ENCODE data around the gene TMEM200C.
"Not testable (repeated sequence)": the region's sequence is repeated elsewhere in the genome, so short reads cannot be mapped to it uniquely, and the experiment has no call there.

Gene TMEM200C

GRCh38 chr18:5876891-5877290, 18.4 kb downstream of the TMEM200C start:
- H3K36me3 ChIP-seq (ENCODE audit: insufficient read depth, low read length), result no peaks in the 10 kb centered on the region
- H3K4me1 ChIP-seq (ENCODE audit: insufficient read depth, low read length), result no peaks in the 10 kb centered on the region
- no peak overlapping the region for H3K9ac ChIP-seq (ENCODE audit: low read depth, low read length)
- no peaks in the 10 kb centered on the region for H3K9me3 ChIP-seq (ENCODE audit: control insufficient read depth, insufficient read depth, low read length)

- Histone ChIP-seq H3K9ac (ENCODE audit: low read depth, low read length) (no peak overlapping the region), H3K36me3 (ENCODE audit: insufficient read depth, low read length) (no peaks in the 10 kb centered on the region), H3K4me1 (ENCODE audit: insufficient read depth, low read length) (no peaks in the 10 kb centered on the region), H3K9me3 (ENCODE audit: control insufficient read depth, insufficient read depth, low read length) (no peaks in the 10 kb centered on the region)
Observed at GRCh38 chr18:5874336-5874735, 21.0 kb downstream of the TMEM200C start.

- no peaks in the 10 kb centered on the region for H3K9me3 ChIP-seq (ENCODE audit: control insufficient read depth, insufficient read depth, low read length)
- no peak overlapping the region for H3K9ac ChIP-seq (ENCODE audit: low read depth, low read length)
- H3K4me1 ChIP-seq (ENCODE audit: insufficient read depth, low read length), result no peaks in the 10 kb centered on the region
- H3K36me3 ChIP-seq (ENCODE audit: insufficient read depth, low read length), result no peaks in the 10 kb centered on the region
Observed at GRCh38 chr18:5872886-5873285, 22.4 kb downstream of the TMEM200C start.

DNA sequence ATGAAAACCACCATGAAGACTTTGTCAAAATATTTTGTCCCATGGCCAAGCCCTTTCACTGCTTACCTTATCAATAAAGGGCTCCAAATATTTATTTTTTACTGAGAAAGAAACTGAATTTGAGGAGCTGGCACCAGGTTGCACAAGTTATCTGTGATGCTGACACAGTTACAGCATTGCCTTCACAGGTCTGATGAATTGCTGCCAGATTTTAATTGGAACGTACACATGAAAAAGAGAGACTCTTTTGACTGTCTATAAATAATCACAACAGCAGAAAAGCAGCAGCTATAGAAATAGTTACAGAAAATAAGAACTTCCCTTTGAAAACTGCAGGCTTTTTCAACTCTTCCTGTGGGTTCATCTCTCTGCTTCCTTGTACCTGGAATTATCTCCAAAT, 23.9 kb downstream of the TMEM200C start:
- Histone ChIP-seq H3K36me3 (ENCODE audit: insufficient read depth, low read length) (no peaks in the 10 kb centered on the region), H3K4me1 (ENCODE audit: insufficient read depth, low read length) (no peaks in the 10 kb centered on the region)

DNA sequence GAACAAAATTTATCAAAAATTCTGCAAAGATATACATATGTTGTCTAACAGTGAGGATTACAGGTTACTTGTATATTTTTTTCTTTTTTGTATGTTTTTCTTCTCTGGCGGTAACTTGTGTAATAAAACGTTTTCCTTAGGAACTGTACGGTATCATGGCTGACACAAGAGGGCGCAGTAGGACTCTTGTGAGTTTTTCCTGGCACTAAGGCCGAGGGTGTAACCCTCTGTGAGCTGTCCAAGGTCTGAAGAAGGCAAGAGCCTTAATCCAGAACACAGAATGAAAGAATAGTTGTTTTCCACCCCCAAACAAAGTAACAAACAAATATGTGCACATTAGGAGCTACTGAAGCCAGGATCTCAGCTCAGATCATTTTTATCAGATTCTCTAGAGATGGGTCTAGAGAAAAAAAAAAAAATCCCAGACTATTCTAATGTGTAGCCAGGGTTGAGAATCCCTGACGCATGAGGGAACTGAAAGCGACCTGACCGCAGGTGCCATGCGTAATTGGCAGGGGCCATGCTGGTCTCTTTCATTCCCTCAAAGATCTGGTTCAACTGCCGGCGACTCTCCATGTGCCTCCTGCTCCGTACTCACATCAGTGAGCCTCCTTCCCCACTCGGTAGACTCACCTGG, 27.0 kb downstream of the TMEM200C start:
- H3K9ac ChIP-seq (ENCODE audit: low read depth, low read length), result no peak overlapping the region
- no peaks in the 10 kb centered on the region for H3K9me3 ChIP-seq (ENCODE audit: control insufficient read depth, insufficient read depth, low read length)
- H3K4me1 ChIP-seq (ENCODE audit: insufficient read depth, low read length), result no peaks in the 10 kb centered on the region
- no peaks in the 10 kb centered on the region for H3K36me3 ChIP-seq (ENCODE audit: insufficient read depth, low read length)

More for the DNA sequence above, 23.9 kb downstream of the TMEM200C start:
- H3K9ac ChIP-seq (ENCODE audit: low read depth, low read length), result no peak overlapping the region
- H3K9me3 ChIP-seq (ENCODE audit: control insufficient read depth, insufficient read depth, low read length), result no peaks in the 10 kb centered on the region

DNA sequence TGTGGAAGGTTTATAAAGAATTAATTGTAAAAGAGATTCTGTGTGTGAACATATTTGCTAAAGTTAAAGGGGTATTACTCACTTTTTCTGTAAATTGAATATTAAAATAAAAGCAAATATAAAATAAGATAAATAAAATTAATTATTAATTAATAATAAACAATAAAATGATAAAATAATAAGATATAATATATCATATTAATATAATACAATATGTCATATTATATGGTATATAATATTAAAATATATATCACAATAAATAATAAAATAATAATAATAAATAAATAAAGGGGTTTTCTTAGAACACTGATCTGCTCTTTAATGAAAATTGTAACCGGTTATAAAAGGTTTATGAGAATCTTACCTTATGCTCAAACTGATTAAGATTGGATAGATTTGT, 29.8 kb downstream of the TMEM200C start:
- H3K4me1 ChIP-seq (ENCODE audit: insufficient read depth, low read length), result no peaks in the 10 kb centered on the region

DNA sequence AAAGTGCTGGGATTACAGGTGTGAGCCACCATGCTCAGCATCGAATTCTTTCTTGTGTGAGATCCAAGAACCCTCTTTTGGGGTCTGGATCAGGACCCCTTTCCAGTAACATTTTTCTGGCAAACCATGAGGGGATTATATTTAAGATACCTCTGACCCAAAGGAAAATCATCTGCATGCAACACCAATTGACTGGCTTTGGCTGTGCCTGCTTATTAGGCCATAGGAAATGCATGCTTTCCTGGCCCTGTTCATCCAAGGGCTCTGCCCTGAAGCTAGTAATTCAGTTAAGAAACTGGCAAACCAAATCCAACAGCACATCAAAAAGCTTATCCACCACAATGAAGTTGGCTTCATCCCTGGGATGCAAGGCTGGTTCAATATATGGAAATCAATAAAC, 33.2 kb downstream of the TMEM200C start:
- not testable (repeated sequence) for H3K9me3 ChIP-seq (ENCODE audit: control insufficient read depth, insufficient read depth, low read length); H3K36me3 ChIP-seq (ENCODE audit: insufficient read depth, low read length); H3K9ac ChIP-seq (ENCODE audit: low read depth, low read length); H3K4me1 ChIP-seq (ENCODE audit: insufficient read depth, low read length)

More for the DNA sequence above, 29.8 kb downstream of the TMEM200C start:
- H3K36me3 ChIP-seq (ENCODE audit: insufficient read depth, low read length), result no peaks in the 10 kb centered on the region
- no peaks in the 10 kb centered on the region for H3K9me3 ChIP-seq (ENCODE audit: control insufficient read depth, insufficient read depth, low read length)
- H3K9ac ChIP-seq (ENCODE audit: low read depth, low read length), result no peak overlapping the region

- Histone ChIP-seq H3K9me3 (ENCODE audit: control insufficient read depth, insufficient read depth, low read length) (no peaks in the 10 kb centered on the region), H3K4me1 (ENCODE audit: insufficient read depth, low read length) (no peaks in the 10 kb centered on the region), H3K36me3 (ENCODE audit: insufficient read depth, low read length) (no peaks in the 10 kb centered on the region), H3K9ac (ENCODE audit: low read depth, low read length) (no peak overlapping the region)
Observed at GRCh38 chr18:5857180-5857579, 38.1 kb downstream of the TMEM200C start.

DNA sequence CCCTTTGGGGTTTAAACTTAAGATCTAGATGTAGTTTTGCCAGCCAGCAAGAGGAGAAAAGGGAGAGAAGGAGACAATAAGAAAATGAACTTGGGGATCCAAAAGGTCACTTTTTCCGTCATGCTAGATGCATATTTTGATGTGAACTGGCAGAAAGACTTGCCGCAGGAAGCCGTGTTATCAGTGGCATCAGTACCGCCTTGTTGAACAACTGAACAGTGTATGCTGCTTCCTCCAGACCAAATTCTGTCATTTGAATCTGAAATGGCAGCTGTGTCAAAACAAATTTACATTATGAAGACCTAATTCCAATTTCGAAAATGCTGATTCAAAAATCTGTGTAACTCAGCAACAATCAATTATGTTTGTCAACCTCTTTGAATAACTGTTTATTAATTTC, 42.1 kb downstream of the TMEM200C start:
- Histone ChIP-seq H3K4me1 (ENCODE audit: insufficient read depth, low read length) (no peaks in the 10 kb centered on the region), H3K9me3 (ENCODE audit: control insufficient read depth, insufficient read depth, low read length) (no peaks in the 10 kb centered on the region), H3K36me3 (ENCODE audit: insufficient read depth, low read length) (no peaks in the 10 kb centered on the region), H3K9ac (ENCODE audit: low read depth, low read length) (no peak overlapping the region)

DNA sequence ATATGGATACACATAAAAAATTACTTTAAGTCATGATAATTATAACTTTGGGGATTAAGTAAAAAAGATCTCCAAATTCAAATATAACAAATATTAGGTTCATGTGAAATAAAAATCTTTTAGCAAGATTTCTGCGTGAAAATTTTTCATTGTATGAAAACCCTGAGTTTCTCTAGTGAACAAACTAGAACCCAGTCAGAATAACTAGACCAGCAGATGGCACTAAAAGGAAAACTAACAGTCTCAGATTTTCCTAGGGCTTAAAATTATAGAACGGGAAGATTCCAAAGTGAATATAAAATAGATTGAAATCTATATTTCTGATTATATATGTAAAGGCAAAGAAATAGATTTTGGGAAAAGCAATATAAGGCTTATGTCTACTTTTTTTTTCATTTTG, 43.3 kb downstream of the TMEM200C start:
- Histone ChIP-seq H3K36me3 (ENCODE audit: insufficient read depth, low read length) (no peaks in the 10 kb centered on the region), H3K4me1 (ENCODE audit: insufficient read depth, low read length) (no peaks in the 10 kb centered on the region), H3K9me3 (ENCODE audit: control insufficient read depth, insufficient read depth, low read length) (no peaks in the 10 kb centered on the region), H3K9ac (ENCODE audit: low read depth, low read length) (no peak overlapping the region)

DNA sequence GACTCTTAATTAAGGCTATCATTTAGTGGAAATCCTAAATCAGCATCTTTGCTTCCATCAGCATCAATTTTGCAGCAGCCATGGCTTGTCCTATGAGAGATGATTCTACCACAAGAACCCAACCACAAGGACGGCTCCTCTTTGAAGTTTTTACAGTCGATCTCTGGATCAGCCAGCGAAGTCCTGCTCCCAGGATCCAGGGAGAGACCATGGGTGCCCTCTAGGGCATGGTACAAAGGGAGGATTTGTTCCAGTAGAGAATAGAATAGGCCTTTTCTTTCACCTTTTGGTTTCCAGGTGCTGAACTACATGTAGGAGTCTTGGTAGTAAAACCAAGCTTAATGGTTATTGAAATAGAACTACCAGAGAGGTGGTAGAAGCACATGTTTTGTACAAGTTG, 52.7 kb downstream of the TMEM200C start:
- H3K9ac ChIP-seq (ENCODE audit: low read depth, low read length), result no peak overlapping the region
- H3K36me3 ChIP-seq (ENCODE audit: insufficient read depth, low read length), result no peaks in the 10 kb centered on the region
- no peaks in the 10 kb centered on the region for H3K9me3 ChIP-seq (ENCODE audit: control insufficient read depth, insufficient read depth, low read length)
- H3K4me1 ChIP-seq (ENCODE audit: insufficient read depth, low read length), result no peaks in the 10 kb centered on the region

- H3K36me3 ChIP-seq (ENCODE audit: insufficient read depth, low read length), result no peaks in the 10 kb centered on the region
- H3K9me3 ChIP-seq (ENCODE audit: control insufficient read depth, insufficient read depth, low read length), result no peaks in the 10 kb centered on the region
- no peak overlapping the region for H3K9ac ChIP-seq (ENCODE audit: low read depth, low read length)
- no peaks in the 10 kb centered on the region for H3K4me1 ChIP-seq (ENCODE audit: insufficient read depth, low read length)
Observed at GRCh38 chr18:5841518-5841917, 53.8 kb downstream of the TMEM200C start.

DNA sequence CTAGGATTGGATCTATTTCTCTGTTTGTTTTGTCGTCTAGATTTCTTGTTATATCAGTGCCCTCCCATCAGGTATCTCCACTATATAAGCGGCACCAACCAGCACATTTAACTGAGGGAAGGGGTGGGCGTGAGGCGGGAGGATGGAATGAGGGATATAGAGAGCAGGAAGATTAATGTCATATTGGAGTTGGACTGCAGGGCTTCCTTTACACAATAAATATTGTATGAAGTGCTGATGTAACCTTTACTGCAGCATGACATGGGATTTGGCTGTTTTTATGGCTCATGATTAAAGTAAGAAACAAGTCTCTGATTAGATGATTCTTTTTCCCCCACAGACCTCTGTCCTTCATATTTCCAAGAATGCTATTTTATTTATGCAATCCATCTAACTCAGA, 54.8 kb downstream of the TMEM200C start:
- H3K9me3 ChIP-seq (ENCODE audit: control insufficient read depth, insufficient read depth, low read length), result no peaks in the 10 kb centered on the region
- no peaks in the 10 kb centered on the region for H3K4me1 ChIP-seq (ENCODE audit: insufficient read depth, low read length)
- H3K9ac ChIP-seq (ENCODE audit: low read depth, low read length), result no peak overlapping the region
- H3K36me3 ChIP-seq (ENCODE audit: insufficient read depth, low read length), result no peaks in the 10 kb centered on the region

DNA sequence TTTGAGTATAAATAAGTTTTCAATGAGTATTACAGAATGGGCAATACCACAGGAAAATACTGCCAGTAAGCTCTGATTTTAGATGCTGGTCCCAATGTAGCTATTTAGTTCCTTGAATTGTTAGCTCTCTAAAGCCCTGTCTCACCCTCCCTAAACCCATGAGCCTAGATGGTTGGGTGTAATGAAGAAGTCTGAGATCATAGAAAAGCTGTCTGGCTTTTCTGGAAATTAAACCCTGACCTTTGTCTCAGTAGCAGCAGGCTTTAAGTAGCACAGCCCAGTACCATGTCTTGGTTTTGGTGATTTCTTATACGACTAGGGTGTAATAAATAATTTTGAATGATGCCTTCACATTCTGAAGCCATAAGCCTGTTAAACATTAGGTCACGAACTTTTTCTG, 55.3 kb downstream of the TMEM200C start:
- H3K4me1 ChIP-seq (ENCODE audit: insufficient read depth, low read length), result no peaks in the 10 kb centered on the region
- H3K9ac ChIP-seq (ENCODE audit: low read depth, low read length), result no peak overlapping the region
- H3K9me3 ChIP-seq (ENCODE audit: control insufficient read depth, insufficient read depth, low read length), result no peaks in the 10 kb centered on the region
- H3K36me3 ChIP-seq (ENCODE audit: insufficient read depth, low read length), result no peaks in the 10 kb centered on the region

DNA sequence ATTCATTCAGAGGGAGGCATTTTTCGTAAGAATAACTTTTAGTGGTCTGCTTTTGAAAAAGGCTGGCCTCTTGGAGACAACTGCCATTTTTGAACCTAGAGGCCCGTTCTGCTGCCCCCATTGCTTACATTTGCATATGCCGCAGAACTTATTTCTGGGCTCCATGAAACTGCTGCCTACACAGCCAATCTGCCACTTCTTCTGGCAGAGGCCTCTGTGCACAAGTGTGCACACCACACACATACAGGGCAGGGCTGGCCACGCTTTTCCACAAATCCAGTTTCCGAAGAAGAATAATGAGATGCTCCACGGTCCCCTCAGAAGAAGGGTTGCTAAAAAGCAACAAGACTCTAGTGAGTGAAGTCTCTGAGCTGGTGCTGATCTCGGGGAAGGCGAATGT, 56.2 kb downstream of the TMEM200C start:
- H3K9ac ChIP-seq (ENCODE audit: low read depth, low read length), result no peak overlapping the region
- no peaks in the 10 kb centered on the region for H3K36me3 ChIP-seq (ENCODE audit: insufficient read depth, low read length)
- no peaks in the 10 kb centered on the region for H3K4me1 ChIP-seq (ENCODE audit: insufficient read depth, low read length)
- H3K9me3 ChIP-seq (ENCODE audit: control insufficient read depth, insufficient read depth, low read length), result no peaks in the 10 kb centered on the region

All from ES-I3 (cell line).